Hippocampal formation (tissue), 2 donors: Measurements from ENCODE around the gene IBA57.

Source experiments
- DNase-seq, 2 donors: peaks; one replicate each; lab custom pipeline; 2025; lab: John Stamatoyannopoulos, UW

The IBA57 gene

GRCh38 chr1:228190778-228191177 is 25.2 kb downstream of the IBA57 start:
- no peak for DNase-seq

DNA sequence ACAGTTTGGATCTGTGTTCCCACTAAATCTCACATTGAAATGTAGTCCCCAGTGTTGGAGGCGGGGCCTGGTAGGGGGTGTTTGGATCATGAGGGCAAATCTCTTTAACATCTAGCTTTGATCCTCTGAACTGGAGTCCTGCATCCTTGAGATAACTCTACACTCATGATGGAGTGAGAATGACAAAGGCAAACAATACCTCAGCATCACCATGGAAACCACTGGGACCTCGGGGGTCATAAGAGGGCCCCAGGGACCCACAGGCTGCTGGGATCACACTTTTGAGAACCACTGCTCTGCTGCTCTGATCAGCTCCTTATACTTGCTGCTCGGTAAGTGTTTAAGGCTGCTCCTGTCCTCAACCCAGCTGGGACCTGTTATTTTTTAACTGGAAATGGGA is 28.8 kb downstream of the IBA57 start:
- no peak for DNase-seq

GRCh38 chr1:228194921-228195812 is 29.6 kb downstream of the IBA57 start:
- no peak for DNase-seq

GRCh38 chr1:228197555-228198147 is 32.0 kb downstream of the IBA57 start:
- DNase-seq = no peak

DNA sequence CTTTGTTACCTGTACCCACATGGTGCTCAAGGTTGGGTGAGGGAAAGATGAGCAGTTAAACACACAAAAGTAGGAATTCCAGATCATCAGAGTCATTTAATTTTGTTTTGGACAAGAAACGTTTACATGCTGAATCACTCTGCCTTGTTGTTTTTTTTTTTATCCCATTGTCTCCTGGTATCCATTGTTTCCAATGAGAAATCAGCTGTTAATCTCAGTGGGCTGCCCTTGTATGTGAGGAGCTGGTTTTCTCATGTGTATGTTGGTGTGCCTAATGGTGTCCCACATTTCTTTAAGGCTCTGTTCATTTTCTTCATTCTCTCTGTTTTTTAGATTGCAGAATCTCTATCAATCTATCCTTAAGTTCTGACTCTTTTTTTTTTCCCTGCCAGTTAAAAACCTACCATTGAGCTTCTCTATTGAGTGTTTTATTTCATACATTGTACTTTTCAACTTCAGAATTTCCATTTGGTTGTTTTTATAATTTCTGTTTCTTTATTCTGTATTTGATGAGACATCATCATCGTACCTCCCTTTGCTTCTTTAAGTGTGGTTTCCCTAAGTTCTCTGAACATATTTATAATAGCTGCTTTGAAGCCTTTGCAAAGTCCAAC is 33.5 kb downstream of the IBA57 start:
- DNase-seq = no peak

- no peak for DNase-seq
These were observed 39.4 kb downstream of the IBA57 start for GRCh38 chr1:228204958-228205357.

DNA sequence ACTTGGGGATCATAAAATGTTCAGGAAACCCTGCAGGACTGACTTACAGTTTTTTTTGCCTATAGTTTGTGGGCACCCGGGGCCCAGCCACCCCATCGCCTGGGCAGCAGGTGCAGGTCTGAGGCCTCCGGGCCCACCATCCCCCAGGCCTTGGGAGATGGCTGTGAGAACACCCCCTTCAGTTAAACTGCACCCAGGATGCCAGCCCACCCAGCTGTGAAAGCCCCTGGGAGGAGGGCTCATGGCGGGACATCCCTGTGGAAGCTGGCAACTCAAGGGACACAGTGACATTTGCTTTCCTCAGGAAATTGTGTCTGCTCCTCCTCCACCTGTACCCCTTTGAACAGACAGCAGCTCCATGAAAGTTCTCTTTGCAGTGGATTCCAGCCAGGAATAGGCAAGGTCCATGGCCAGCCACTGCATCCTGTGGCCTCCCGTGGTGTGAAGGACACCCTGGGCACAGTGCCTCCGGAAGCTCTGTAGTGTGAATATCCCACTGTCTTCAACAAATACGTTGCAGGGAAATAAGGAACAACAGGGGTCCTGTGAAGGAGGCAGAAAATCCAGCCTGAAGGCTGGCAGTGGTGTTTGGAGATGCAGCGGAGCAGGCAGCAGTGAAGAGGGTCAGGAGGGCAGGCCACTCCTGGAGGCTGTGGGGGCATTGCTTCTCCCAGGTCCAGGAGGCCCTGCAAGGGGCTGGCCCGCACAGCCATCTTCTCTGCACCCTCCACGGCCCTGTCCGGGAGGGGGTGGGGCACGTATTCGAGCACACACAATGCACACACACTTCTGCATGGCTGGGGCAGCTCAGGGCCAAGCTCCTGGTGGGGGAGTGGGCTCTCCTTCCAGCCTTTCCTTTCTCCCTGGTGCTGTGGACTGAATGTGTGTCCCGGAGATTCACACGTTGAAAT is 40.2 kb downstream of the IBA57 start:
- no peak for DNase-seq

- no peak for DNase-seq
These were observed 41.2 kb downstream of the IBA57 start for GRCh38 chr1:228206582-228207351.

DNA sequence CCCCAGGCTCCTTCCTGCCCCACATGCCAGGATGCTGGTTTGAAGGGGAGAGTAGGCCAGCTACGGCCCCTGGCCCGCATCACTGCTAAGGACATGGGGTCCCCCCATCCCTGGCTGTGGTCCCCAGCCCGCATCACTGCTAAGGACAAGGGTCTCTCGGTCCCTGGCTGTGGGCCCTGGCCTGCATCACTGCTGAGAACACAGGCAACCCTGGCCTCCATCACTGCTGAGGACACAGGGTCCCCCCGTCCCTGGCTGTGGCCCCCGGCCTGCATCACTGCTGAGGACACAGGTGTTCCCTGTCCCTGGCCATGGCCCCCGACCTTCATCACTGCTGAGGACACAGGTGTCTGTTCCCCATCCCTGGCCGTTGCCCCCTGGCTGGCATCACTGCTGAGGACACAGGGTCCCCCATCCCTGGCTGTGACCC is 41.8 kb downstream of the IBA57 start:
- DNase-seq = no peak

DNA sequence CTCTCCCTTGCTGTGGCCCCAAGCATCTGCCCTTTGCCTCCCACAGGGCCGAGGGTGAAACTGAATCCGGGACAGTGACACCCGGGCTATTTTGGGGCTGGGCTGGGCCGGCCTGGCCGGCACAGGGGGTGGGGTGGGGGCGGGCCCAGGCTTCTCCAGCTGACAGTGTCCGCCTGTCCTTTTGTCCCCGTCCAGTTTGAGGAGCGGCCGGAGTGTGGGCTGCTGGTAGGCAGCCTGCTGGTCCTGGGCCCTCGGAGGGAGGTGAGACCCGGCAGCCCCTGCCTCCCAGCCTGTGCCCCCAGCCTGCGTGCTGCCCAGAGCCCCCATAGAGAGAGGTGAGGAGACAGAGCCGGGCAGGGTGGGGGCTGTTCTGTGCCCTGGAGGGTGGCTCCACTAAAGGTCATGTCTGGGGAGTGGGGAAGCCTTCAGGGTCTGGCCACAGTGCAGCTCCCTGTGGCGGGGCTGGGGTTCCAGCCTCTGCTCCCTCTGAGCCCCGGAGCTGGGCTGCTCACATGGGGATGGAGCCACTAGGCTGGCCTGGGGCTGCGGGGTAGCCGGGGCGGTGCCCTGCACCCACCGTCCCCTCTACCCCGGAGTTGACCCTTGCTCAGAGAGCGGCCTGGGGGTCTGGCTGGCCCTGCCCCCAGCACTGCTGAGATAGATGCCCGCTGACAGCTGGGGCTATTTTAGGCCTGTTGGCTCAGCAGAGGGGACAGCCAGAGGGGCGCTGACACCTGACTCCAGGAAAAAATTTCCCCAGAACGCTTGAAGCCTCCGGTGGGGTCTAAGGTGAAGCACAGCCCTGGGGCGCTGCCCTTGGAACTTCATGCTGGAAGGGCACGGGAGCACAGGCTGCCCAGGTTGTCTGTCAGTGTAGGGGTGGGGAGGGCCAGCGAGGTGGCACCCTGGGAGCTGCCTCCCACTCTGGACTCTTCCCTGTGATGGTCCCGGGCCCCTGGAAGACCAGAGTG is 42.5 kb downstream of the IBA57 start, which contains the start of gene OBSCN:
OBSCN (plus strand) TSS at position 194 of the 971 bp plus-strand sequence. CDS start 3,740 bp downstream, outside the sequence.
- no peak for DNase-seq

GRCh38 chr1:228208831-228209551 is 43.4 kb downstream of the IBA57 start:
- no peak for DNase-seq

DNA sequence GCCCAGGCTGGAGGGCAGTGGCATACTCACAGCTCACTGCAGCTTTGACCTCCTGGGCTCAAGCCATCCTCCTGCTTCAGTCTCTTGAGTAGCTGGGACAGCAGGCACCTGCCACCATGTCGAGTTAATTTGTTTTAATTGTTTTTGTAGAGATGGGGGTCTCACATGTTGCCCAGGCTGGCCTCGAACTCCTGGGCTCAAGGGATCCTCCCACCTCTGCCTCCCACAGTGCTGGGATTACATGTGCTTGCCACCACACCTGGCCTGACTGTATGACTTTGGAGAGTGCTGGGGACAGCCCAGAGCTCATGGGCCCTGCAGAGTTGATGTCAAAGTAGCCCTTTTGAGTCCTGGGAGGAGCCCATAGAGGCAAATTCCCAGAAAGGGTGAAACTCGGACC is 44.1 kb downstream of the IBA57 start:
- DNase-seq = no peak

GRCh38 chr1:228210076-228210651 is 44.6 kb downstream of the IBA57 start:
- DNase-seq = no peak

DNA sequence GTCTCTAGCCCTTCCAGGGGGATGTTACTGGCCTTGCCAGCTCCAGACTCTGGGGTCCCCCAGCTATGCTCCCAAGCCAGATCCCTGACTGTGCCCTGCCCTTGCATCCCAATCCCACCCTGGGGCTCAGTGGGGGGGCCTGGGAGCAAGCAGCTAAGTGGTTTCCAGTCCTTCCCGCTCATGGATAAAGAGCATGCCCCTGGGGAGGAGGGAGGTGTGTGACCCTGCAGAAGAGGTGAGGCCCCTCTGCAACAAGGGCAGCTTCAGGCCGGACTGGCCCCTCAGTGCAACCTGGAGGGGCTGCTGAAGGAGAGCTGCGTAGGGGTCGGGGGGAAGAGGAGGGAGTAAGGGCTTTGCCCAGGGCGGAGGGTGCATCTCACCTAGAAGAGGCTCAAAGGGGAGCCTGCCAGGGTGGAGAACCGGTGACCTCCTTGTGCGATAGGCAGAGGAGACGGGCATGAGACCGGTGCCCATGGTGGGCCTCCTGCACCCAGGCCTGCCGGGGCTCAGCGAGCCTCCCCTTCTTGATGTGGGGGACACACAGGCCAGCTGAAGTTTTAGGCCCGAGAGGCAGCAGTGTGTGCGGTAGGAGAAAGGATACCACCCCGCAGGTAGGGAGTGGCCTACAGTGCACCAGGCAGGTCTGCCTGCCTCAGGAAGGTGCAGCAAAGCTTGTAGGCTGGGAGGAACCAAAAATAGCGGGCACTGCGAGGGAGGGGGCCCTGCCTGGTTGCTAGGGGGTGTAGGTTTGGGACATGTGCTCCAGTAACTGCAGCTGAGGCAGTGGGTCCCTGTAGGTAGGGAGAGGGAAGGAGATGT is 45.3 kb downstream of the IBA57 start:
- DNase-seq = no peak

- DNase-seq = no peak
These were observed 46.2 kb downstream of the IBA57 start for GRCh38 chr1:228211531-228212414.

DNA sequence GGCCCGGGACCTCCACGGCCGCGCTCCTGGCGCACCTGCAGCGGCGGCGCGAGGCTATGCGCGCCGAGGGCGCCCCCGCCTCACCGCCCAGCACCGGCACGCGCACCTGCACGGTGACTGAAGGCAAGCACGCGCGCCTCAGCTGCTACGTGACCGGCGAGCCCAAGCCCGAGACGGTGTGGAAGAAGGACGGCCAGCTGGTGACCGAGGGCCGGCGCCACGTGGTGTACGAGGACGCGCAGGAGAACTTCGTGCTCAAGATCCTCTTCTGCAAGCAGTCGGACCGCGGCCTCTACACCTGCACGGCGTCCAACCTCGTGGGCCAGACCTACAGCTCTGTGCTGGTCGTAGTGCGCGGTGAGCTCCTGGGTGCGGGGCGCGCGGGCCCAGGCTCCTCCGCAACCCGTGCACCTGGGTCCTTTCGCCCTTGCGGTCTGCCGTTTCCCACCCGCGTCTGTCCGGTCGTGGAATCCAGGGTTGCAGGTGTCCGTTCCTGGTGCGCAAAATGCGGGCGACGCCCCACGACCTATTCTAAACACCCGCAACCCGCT is 46.9 kb downstream of the IBA57 start:
- DNase-seq = no peak
